Stimulated activated CD8-positive, alpha-beta memory T cell treated with anti-CD3 and anti-CD28 coated beads, Interleukin-4, amount 100 ng/mL, for 1 hour (primary cell): ENCODE data around the gene CPNE4.

ENCODE experiments used
- DNase-seq, 2 donors: peaks; one replicate each; pipeline ENCODE4 v3.0.0-alpha.2; 2020; ENCODE audit warnings: low read depth in 2 of 2, low spot score in 1 of 2

CPNE4 gene

DNA sequence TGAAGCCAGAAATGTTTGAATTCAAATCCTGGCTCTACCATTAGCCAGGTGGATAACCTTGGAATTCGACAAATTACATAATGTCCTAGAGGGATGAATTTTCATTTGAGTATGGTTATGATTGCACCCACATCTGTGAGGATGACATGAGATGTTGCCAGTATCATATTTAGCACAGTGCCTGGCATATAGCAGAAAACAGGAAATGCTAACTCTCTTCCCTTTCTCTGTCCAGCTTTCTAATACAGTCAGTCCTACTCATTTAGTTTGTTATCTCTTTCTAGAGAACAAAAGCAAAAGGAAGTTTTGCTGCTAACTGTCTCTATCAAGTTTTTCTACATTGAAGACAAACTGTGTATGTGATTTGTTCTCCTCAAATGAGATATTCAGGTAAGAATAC lies 231.7 kb downstream of the CPNE4 start:
- no peak for DNase-seq

DNA sequence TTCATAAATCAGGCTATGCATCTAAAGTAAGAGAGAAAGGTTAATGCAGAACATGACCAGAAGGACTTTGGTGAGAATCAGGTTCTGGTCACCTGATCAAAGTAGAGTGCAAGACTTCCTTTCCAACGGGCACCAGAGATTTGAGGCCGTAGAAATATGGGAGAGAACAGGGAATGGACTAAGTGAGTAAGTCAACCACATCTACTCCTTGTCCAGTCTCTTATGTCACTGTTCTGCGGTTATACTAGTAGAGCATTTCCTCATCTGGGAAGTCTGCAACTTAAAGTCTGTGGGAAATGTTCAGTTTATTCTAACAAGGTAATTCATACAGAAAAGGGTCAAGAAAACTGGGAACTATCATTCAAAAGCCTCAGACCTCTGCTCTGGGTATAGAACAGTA lies 232.8 kb downstream of the CPNE4 start:
- DNase-seq, result no peak

GRCh38 chr3:131801566-131801965 lies 233.2 kb downstream of the CPNE4 start:
- DNase-seq, result no peak

GRCh38 chr3:131797776-131798175 lies 237.0 kb downstream of the CPNE4 start:
- DNase-seq, result no peak

GRCh38 chr3:131796558-131797198 lies 238.1 kb downstream of the CPNE4 start:
- DNase-seq, result no peak

DNA sequence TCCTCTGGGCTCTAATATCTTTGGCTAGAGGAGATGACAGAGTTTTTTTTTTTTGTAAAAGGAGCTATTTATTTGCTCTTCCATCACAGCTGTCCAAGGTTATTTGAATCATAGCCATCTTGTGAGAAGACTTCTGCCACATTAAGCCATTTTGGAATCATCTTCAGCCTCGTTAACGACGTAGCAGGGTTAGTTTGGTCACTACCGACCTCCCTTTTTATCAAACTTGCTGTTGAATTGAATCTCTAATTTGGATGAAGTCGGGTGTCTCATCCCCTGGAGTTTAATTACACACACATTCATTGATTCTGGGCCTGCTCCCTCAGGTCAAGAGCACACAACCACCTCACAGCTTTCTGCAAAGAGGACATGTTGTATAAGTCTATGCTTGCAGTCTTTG lies 238.7 kb downstream of the CPNE4 start:
- DNase-seq, result no peak

- no peak for DNase-seq
Measured at GRCh38 chr3:131795390-131796090, 239.3 kb downstream of the CPNE4 start.

GRCh38 chr3:131794766-131795388 lies 239.9 kb downstream of the CPNE4 start:
- no peak for DNase-seq

GRCh38 chr3:131793870-131794269 lies 240.9 kb downstream of the CPNE4 start:
- no peak for DNase-seq

DNA sequence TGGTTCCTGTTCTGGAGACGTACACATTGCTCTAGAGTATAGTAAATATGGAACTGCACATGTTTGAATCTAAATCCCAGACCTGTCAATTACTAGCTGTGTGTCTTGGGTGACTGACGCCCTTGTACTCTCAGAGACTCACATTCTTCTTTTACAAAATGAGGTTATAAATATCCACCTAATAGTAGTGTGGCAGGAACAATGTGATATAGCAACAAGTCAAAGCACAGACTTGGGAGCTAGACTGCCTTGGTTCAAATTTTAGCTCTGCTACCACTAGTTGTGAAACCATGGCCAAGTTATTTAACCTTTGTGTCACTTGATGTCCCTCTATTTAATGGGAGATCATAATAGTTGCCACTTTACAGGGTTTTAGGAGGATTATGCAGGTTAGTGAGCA lies 245.6 kb downstream of the CPNE4 start:
- no peak for DNase-seq

- no peak for DNase-seq
Measured at GRCh38 chr3:131786386-131786785, 248.4 kb downstream of the CPNE4 start.

DNA sequence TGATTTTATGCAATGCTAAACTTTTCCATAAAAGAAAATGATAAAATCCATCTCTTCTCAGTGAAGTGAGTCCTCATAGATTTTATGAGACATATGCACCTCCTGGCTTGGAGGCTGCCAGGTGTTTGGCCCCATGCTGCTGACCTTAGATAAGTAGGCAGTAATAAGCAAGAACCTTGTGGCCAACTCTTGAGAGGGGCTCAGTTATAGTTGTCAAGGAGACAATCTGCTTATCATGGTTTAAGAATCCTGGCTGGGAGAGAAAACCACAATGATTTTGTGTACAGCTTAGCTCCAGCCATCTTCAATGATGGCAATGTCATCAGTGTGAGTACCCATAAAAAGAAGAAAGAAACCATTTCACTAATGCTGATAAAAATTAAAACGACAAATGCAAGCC lies 252.1 kb downstream of the CPNE4 start:
- no peak for DNase-seq

- DNase-seq, result no peak
Measured at GRCh38 chr3:131778526-131778925, 256.3 kb downstream of the CPNE4 start.

- DNase-seq, result no peak
Measured at GRCh38 chr3:131775650-131776049, 259.2 kb downstream of the CPNE4 start.

GRCh38 chr3:131772269-131773026 lies 262.4 kb downstream of the CPNE4 start:
- no peak for DNase-seq

DNA sequence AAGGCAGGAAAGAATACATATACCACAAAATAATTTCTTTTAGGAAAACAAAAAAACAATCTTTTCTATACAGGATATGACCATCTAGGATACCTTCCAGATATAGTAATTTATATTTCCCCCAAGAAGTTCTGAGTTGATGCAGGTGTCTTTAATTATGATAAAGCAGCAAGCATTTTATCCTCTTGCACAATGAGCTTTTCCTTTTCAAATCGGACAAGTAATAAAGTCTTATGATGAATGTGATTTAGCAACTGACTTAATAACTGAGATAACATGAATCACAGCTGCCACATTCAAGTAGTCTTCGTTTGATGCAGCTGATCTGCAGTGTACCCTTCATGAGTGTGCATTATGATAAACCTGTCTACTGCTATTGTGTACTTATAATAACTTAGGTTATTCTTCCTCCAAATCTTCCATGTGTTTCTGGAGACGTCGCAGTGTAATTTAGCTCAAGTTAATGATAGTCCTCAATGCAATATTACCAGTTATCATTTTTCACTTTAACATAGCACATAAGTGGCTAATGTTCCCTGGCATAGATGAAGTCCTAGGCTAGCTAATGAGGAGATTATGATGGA lies 271.7 kb downstream of the CPNE4 start:
- no peak for DNase-seq

GRCh38 chr3:131756405-131756804 lies 278.4 kb downstream of the CPNE4 start:
- no peak for DNase-seq

- no peak for DNase-seq
Measured at GRCh38 chr3:131755380-131755779, 279.4 kb downstream of the CPNE4 start.

DNA sequence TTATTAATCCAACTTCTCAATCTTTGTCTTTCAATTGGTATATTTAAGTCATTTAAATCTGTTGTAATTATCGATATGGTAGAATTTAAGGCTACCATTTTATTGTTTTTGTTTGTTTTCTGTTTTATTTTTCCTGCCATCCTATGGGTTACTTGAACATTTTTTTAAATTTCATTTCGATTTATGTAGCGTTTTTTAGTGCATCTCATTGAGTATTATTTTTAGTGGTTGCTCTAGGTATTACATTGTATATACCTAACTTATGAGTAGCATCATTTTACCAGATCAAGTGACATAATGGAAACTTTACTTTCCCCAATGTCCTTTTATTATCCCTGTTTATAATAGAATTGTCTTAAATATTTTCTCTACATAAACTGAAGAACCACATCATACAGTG lies 284.6 kb downstream of the CPNE4 start:
- no peak for DNase-seq

- DNase-seq, result no peak
Measured at GRCh38 chr3:131749826-131750225, 285.0 kb downstream of the CPNE4 start.

- DNase-seq, result no peak
Measured at GRCh38 chr3:131747466-131747865, 287.3 kb downstream of the CPNE4 start.
